GM18499 (cell line): ENCODE data around the gene KRT83.

Experiments
- ATAC-seq: cut with Tn5 transposase; IDR thresholded peaks from one replicate; pipeline ENCODE4 v1.9.1; 2021; ENCODE audit warnings: moderate number of reproducible peaks; ENCODE audit not compliant: insufficient read depth, unreplicated experiment

The KRT83 gene

GRCh38 chr12:52268212-52268611 lies 53.0 kb downstream of the KRT83 start:
- ATAC-seq, result no peak

- no peak for ATAC-seq
Observed at GRCh38 chr12:52267699-52268098, 53.5 kb downstream of the KRT83 start.

DNA sequence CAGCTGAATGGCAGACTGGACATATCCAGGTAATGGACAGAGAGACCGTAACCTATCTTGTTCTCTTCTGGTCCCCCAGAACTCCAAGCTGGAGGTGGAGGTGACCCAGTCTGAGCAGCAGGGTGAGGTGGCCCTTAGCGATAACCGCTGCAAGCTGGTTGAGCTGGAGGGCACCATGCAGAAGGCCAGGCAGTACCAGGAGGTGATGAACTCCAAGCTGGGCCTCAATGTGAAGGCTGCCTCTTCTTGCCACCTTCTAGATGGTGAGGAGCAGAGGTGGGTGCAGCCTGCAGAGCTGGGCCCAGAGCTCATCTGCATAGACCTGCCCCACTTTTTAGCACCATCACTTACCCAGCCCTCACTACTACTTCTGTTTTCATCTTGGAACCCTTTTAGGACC lies 53.9 kb downstream of the KRT83 start:
- ATAC-seq, result no peak

DNA sequence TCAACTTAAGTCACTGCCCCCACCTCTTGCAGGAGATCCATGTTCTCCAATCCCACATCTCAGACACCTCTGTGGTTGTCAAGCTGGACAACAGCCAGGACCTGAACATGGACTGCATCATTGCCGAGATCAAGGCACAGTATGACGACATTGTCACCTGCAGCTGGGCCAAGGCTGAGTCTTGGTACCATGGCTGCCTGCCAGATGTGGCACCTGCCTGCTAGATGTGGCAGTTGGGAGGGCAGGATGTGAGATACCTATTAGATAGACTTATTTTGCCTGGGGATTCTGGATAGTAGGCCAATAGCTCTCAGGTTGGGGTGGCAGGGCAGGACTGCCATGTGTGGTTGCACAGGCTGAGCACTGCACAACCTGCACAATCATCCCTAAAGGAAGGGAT lies 54.7 kb downstream of the KRT83 start:
- ATAC-seq, result no peak

GRCh38 chr12:52264435-52264825 lies 56.8 kb downstream of the KRT83 start:
- no peak for ATAC-seq
